GM19372 (cell line): ENCODE data around the gene ELOVL3.

Experiments used
- ATAC-seq: cut with Tn5 transposase; IDR thresholded peaks from one replicate; pipeline ENCODE4 v1.9.1; 2021; ENCODE audit warnings: mild to moderate bottlenecking, low read depth, moderate library complexity; ENCODE audit not compliant: unreplicated experiment

The ELOVL3 gene

DNA sequence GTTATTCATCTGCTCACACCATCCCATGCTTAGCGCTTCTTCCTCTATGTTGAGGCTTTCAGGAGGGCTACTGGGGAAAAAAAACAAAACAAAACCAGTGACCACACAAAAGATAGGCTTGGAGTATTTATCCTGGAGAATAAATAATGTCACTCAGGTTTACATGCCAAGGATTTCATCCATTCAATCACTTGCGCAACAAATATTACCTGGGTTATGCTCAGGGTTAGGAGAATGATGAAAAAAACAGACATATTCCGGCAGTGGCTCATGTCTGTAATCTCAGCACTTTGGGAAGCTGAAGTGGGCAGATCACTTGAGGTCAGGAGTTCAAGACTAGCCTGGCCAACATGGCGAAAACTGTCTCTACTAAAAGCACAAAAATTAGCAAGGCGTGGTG lies 3.3 kb upstream of the ELOVL3 start:
- ATAC-seq: no peak

DNA sequence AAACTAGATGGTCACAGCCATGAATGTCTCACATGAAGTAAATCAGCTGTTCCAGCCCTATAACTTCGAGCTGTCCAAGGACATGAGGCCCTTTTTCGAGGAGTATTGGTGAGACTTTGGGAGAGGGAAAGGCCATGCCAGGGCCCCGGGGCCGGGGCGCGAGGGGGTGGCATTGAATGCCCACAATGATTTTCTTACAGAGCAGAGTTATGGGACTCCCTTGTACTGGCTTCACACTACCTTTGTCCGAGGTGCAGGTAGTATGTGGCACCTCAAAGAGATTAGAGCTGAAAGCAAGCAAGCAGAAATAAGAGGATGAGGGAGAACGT lies 407 bp downstream of the ELOVL3 start:
- no peak for ATAC-seq

DNA sequence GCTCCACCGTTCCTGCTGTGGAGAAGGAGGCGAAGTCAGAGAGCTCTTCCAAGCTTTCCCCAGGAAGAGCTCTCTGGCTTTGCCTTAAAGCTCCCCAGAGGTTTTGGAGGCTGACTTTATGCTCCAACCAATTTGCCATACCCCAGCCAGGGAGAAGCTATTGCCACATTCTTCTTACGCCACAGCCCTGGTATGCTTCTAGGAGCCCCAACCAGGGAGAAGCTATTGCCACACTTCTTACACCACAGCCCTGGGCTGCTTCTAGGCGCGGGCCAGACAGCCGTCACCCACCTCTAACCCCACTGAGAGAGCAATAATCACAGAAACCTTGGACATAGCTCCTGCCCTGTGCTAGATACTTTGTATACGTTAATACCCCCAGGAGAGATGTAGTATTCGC lies 951 bp downstream of the ELOVL3 start:
- no peak for ATAC-seq

DNA sequence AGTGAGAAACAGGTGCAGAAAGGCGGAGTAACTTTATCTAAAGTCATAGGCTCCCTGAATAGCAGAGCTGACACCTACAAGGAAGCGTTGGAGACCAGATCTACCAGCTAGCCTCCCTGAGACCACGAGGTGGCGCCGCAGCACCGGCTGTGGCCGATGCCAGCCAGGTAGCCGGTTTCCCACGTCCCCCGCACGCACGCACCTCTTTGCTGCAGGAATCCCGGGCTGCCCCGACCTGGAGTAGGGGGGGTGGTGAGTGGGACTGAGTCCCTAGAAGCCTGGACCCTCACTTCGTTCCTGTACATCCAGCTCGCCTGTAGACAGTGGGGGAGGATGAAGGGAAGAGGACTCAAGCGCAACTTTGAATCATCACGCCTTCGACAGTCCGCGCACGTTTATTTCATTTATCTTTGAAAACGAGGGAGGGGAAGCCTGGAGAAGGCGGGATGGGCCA lies 3.7 kb downstream of the ELOVL3 start:
- ATAC-seq: no peak

DNA sequence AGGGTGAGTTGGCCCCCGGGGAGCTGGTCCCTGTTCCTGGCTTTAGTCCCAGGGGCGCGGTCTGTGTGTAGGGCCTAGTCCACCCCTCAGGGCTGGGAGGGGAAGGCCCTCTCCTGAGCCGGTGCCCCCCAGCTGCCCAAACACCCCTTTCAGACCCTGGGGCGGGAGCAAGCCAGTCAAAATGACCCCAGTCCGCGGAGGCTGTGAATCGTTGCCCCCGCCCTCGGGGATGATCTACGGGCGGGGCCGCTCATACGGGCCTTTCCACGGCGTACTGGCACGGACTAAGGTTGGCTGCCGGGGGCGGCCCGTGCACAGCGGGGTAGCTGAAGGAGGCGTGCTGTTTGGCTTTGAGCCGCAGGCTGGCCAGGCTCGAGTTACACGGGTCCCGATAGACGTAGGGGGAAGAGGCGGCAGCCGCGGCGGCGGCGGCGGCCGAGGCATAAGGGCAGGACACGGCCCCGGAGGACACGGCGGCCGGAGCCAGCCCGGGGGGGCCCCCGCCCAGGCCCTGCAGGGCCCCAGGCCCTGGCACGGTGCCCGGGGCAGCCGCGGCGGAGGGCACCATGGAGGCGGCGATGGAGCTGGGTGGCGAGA lies 4.3 kb downstream of the ELOVL3 start:
- no peak for ATAC-seq

DNA sequence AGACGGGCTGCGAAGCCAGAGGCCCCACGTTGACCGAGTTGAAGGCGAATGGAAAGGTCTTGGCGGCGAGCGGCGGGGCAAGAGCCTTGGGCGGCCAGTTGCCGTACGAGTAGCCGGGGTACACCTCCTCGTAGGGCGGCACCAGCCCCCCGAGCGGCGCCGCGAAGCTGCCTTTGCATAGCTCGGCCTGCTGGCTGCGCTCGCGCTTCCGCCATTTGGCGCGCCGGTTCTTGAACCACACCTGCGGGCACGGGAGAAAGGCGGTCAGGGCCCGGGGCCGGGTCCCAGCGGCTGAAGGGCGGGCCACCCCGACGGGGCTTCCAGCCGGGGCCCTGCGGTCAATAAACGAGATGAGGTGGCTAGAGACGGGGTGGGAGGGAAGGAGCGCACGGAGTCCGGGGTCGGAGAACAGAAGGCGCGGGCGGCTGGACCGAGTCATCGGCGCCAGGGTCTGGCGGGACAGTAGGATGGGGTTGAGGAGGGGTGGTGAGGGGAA lies 4.8 kb downstream of the ELOVL3 start:
- ATAC-seq: no peak

DNA sequence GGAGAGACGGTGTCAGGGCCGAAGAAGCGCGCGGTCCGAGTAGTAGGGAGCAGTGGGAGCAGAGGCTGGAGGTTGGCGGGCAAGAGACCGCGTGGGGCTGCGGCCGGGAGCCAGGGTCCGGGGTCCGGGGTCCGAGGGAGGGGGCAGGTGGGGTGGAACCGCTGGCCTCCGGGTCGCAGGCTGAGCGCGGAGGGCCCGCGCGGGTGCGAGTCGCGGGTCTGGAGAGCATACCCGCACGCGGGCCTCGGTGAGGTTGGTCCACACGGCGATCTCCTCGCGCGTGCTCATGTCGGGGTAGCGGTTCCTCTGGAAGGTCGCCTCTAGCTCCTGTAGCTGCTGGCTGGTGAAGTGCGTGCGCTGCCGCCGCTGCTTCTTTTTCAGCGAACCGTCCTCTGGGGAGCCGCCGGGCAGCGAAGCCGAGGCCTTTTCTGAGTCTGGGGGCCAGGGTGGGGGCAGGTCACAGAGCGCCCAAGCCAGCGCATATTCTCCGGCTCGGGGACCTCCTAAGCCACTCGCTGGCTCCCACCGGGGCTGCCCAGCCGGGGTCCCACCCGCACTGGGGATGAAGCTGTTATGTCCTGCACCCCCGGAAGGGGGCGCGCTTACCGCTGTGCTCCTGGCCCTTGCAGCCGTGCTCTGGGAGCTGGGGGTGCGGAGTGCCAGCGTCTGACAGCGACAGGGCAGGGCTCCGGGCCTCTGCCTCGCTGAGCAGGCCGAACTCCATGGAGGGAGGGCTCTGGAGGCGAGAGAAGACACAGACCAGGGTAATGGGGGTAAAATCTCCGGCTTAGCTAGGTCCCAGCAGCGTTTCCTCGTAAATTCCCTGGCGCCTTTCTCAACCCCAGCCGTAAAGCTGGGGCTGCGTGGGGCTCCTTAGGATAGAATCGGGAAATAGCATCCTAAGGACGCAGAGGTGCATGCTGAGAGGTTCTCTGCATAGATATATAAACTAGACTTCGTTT lies 5.5 kb downstream of the ELOVL3 start:
- ATAC-seq: no peak

DNA sequence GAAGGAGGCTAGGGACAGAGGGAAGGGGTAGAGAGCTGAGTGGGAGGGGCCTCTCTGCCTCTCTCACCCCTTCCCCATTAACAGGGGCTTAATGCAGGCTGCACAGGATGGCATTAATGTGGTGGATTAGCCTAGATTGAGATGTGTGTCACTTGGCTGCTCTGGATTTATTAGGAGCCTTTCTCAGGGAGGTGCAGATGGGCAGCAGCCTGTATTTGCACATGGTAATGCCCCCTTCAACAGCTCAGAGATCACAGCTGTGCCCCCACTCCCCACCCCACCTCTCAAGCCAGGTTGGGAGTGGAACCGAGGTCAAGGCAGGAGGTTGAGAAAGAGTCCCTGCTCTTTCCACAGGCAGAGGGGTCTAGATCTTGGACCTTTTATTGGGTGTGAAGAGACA lies 7.9 kb downstream of the ELOVL3 start:
- no peak for ATAC-seq

DNA sequence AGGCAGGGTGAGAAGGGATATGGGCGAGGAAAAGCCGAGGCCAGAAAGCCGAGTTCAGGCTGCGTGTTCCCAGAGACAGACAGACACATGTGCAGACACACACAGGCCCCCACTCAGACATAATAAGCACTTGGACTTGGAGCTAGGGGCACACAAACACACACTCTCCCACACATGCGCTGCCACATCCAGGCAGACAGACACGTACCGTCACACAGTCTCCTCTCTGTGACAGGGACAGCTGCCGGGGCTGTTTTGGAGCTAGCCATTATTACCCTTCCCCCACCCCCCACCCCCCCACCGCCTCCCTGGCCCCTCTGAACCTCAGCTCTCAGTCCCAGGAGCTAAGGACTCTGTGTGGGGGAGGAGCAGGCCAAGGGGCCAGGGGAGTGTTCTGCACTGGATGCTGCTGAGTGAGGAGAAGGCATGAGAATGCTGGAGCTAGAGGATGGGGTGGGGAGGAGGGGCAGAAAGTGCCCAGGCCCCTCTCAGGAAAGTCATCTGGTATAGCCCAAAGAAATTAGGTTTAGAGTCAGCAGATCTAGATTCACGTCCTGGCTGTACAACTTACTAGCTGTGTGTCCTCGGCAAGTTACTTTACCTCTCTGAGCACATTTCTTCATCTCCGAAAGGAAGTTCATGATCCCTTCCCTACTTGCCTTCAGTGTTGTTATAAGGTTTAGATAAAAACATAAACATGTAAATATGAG lies 8.9 kb downstream of the ELOVL3 start:
- ATAC-seq: no peak

DNA sequence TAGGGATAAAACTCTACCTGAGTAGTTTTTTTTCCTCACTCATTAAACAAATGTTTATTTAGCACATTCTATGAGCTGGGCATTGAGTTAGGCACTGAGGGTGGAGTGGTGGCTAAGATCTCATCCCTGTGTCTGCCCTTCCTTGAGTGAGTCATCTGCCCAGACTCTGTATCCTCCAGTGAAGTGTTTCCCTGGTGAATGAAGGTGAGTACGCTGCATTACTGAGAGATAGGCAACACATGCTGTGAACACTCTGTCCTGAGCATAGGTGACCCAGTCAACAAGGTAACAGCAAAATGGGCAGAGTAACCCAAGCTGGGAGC lies 9.5 kb downstream of the ELOVL3 start:
- ATAC-seq: no peak

DNA sequence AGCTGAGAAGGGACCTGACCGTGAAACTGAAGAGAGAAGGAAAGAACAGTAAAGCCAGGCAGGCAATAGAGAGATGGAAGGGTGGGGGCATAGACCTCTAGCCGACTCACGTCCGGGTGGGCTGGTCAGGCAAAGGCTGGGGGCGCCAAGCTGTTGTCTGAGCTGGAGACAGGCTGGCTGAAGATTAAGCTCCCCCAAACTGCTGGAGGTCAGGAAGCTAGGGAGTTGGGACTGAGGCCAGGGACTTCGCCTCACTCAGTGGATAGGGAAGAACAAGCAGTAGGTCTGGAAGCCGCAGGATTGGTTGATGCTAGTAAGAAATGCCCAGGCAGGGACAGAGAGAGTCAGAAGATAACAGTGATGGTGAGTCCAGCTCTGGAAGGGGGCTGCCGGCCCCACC lies 9.9 kb downstream of the ELOVL3 start:
- no peak for ATAC-seq

DNA sequence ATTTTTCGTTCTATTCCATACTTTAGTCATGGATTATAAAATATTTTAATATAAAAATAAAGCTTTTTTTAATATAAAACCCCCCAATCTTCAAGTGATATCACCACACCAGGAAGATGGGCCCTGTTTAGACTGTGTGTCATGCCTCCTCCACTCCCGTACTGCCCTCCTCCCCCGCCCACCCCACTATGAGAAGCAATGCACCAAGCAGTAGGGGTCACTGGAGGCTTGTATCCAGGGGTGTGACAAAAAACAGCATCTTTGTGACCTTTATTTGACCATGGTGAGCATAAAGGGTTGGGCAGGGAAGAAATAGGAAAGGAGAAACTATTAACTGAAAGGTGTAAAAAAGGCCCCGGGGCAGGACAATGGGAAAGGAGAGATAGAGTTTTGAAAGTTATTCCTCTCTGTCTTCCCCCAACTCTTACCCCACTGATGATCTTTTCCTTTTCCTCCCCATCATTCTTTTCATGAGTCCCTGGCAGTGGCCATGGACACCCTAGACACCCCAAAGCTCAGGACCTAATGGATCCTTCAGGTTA lies 11.7 kb downstream of the ELOVL3 start:
- no peak for ATAC-seq

DNA sequence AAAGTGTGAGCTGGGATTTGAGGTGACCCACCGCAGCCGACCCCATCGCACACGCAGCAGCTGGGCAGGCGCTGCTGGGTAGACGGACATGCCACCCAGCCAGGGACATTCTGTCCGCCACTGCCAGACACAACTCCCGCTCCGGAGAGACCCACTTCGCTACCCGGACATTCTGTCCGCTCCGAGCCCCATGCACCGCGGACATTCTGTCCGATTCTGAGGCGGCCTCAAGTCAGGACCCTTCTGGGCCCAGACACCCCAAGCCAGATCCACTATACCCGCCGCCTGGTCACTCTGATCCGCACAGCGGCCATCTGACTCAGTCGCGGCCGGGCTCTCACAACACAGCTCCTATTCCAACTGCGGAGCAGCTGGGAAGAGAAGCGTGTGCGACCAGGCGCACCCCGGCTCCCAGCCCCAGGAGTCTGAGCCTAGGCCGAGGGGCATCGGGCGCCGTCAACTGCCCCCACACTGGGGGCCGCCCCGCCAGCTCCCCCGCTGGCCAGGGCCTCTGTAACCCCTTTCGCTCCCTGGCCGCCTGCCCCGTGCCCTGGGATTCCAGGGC lies 14.4 kb downstream of the ELOVL3 start:
- ATAC-seq: no peak

DNA sequence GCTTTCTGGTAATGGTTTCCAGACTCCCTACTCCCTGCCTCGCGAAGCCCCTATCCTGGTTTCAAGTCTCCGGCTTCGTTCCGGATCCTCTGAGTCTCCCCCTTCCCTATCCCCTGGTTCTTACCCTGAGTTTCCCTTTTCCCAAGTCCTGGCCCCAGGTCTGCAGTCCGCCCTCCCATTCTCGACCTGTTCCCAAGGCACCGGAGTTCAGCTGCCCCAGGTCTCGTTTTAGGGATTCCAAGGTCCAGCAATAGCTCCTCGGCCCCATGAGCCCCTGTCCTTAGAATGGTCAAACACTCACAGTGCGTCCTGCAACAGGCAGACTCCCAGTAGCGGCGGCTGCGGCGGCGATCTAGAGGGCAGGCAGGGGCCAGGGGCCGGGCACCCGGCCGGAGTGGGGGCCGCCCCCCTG lies 14.9 kb downstream of the ELOVL3 start:
- no peak for ATAC-seq

DNA sequence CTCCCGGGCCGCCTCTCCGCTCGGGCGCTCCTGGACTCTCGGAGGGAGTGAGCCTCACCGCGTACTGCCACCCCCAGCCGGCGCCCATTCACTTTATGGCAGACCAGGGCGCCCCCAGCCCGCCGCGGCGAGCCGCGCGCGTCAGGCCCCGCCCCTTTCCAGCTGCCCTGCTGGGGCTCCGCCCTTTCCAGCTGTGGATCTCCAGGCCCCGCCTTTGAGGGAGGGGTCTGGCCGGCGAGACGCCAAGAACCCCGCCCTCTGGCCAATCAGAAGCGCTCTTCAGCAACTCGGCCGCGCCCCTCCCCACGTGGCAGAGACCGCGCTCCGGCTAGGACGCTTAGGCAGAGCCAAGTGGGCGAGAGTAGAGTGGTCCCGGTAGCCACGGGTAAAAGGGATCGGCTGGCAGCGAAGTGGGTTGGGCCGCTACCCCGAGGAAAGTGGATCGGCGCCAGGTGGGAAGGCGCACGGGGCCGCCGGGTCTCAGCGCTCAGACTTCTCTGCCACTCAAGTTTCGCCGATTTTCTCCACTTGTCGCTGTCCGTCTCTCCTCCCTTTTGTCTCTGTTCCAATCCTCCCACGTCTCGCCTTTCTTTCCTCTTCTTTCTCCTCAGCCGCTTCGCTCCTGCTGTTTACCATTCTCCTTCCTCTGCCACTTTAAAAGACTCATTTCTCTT lies 15.5 kb downstream of the ELOVL3 start, which contains the start of gene PITX3:
Gene PITX3, minus strand, starts transcription at position 69 of the 674 bp plus-strand sequence. CDS start 9,432 bp downstream, outside the sequence.
- peak; percentile 33 for ATAC-seq

DNA sequence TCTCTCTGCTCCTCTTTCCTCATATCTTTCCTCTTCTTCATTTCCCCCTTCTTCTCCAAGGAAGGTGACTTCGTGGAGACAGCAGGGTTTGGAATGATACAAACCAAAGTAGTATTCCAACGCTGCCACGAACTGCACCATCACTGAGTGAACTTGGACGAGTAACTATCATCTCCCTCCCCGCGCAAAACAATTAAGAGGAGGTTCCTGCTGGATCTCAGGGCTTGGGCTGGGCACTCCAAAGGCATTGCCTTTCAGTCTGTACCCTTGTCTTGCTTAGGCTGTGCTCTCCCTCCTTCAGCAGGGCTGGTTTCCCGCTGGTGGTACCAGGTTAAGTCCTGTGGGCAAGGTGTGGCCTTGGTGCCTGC lies 16.0 kb downstream of the ELOVL3 start:
- ATAC-seq: no peak

DNA sequence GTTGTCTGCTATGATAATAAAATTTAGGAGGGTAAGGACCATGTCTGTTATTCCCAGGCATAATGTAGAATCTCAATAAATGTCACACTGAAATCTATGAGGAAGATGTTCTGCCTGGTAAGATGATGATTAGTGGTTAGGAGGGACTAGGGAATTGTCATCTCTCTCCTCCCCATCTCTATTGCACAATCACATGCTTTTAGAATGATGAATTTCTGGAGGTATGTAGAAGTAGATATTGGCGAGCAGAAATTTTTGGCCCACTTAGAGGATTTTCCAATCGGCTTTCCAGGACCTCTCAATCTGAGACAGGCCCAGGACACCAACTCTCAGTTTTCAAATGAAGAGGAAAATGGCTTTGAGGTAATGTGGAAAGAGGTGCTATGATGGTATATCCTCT lies 17.2 kb downstream of the ELOVL3 start:
- no peak for ATAC-seq

DNA sequence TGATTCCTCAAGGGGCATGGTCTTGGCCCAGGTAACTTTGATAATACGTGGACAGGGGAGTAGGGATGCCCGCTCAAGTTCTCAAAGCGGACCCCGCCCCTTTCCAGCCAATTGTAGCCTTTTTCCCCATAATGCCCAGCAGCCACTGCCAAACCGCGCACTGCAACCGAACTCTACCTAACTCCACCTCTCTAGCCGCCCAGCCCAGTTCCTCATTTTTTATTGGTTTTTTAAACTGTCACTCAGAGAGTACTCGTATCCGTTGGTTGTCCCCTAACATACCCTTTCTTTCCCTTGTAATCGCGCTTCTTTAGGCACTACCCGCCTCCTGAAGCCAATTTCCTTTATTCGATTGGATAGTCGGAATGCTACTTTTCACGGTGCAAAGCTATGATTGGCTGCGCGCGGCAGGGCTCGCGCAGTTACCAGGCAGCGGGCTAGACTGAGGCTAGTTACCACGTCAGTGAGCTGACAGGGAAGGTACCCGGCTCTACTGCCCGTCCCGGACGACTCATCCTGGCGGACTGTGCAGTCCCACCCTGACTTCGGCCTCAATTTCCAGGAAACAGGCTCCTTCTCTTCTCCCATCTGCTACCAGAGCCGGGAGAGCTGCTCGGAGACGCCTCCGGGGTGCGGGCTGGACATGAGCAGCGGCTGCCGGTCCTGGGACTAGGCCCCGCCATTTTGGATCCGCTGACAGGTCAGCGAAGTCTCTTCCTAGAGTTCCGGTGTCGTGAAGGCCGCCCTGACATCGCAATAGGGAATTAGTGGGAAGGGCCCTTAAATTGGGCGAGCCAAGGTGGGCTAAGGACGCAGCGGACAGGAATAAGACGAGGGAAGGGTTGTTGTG lies 19.2 kb downstream of the ELOVL3 start, which contains the start of gene GBF1:
Gene GBF1, plus strand, starts transcription at position 451 of the 850 bp plus-strand sequence. CDS start 13,407 bp downstream, outside the sequence.
- peak; percentile 84 for ATAC-seq

DNA sequence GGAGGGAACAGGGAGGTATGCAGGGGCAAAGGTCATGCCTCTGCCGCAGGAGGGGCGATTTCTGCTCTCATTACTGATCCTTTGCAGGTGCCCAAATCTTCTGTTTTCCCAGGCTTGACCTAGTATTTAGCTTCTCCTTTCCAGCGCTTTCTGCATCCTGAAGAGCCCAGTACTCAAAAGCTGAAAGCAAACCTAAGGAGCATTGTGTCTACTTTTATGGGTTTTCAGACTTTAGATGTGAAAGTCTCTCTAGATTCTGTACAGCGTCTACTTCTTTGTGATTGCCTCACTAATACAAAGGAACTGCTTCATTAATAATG lies 19.8 kb downstream of the ELOVL3 start:
- ATAC-seq: no peak
